Gastrocnemius medialis (tissue), 4 donors: ENCODE results near the gene BCL2L2.

Experiments
- CTCF ChIP-seq, 5 experiments: fragments of 450-650 bp in 3 of 5; fragments of 200-600 bp in 2 of 5; sonication (generic) in 2 of 5; IDR thresholded peaks in 4 of 5; conservative IDR thresholded peaks in 1 of 5; 1 replicate in 4 of 5; 2 replicates in 1 of 5; pipeline ENCODE4 v1.5.1; 2016 to 2019; ENCODE audit warnings: antibody characterized with exemption in 5 of 5, mild to moderate bottlenecking in 3 of 5, moderate library complexity in 3 of 5
- POLR2A ChIP-seq, 2 donors: fragments of 450-650 bp; IDR thresholded peaks; one replicate each; pipeline ENCODE4 v1.6.1; 2017; ENCODE audit warnings: antibody characterized with exemption in 2 of 2, mild to moderate bottlenecking in 2 of 2, moderate library complexity in 2 of 2

GRCh38 chr14:23348297-23348655 is 41.6 kb downstream of the BCL2L2 start:
- no peak for TF ChIP-seq CTCF (IDR thresholded peaks at IDR 0.05 in 4 of 5, conservative IDR thresholded peaks at IDR 0.05 in 1 of 5)
- TF ChIP-seq POLR2A (IDR thresholded peaks at IDR 0.05), result no peak
